Right atrium auricular region (tissue), 2 donors: ENCODE measurements around the gene TBC1D9B. TPM values are rescaled to one million over a fixed set of nuclear protein-coding genes. Genes with fewer than 3 reads are reported as not detected.

Experiments used
- DNase-seq: peaks from one replicate; pipeline ENCODE4 v3.0.0-alpha.2; 2019; ENCODE audit warnings: low spot score
- H3K27ac ChIP-seq, 2 donors: fragments of 200-600 bp; sonication (generic); 1 replicate in 1 of 2; 2 replicates in 1 of 2; pipeline ENCODE4 v1.5.1; 2016 to 2019
- H3K27me3 ChIP-seq, 2 donors: fragments of 200-600 bp; sonication (generic); one replicate each; pipeline versions ENCODE4 v1.5.1 to v1.6.0; 2017 to 2019
- H3K36me3 ChIP-seq: fragments of 200-600 bp; sonication (generic); one replicate; pipeline ENCODE4 v1.5.1; 2016
- H3K4me1 ChIP-seq, 2 donors: fragments of 200-600 bp; sonication (generic); one replicate each; pipeline versions ENCODE4 v1.5.1 to v1.6.0; 2017 to 2019
- H3K4me3 ChIP-seq, 2 donors: fragments of 200-600 bp; sonication (generic); 1 replicate in 1 of 2; 2 replicates in 1 of 2; pipeline ENCODE4 v1.5.1; 2017 to 2019; ENCODE audit warnings: mild to moderate bottlenecking in 1 of 2, moderate library complexity in 1 of 2
- H3K9me3 ChIP-seq, 2 donors: fragments of 200-600 bp; sonication (generic); one replicate each; pipeline ENCODE4 v1.5.1; 2019
- CTCF ChIP-seq, 2 donors: fragments of 200-600 bp; sonication (generic); IDR thresholded peaks; one replicate each; pipeline ENCODE4 v1.5.1; 2019; ENCODE audit warnings: antibody characterized with exemption in 2 of 2
- total RNA-seq, 2 donors: library from RNA; depleted of rRNA; stranded (reverse); fragments of >200 nt; gene quantifications; one replicate each; pipeline ENCODE4 v1.1.0, GENCODE V29; 2016

Gene TBC1D9B
- total RNA-seq, 2 donors from 2014 or later = 33.5 to 57.7 TPM

GRCh38 chr5:179878222-179879002, 29.3 kb downstream of the TBC1D9B start:
- H3K27ac ChIP-seq = no peak overlapping the region
- TF ChIP-seq CTCF (IDR thresholded peaks at IDR 0.05) = no peak

GRCh38 chr5:179876610-179876952, 31.1 kb downstream of the TBC1D9B start:
- Histone ChIP-seq H3K36me3 (peaks cover 55% of the 10 kb centered on the region), H3K27ac (no peak overlapping the region), H3K27me3 (no peaks in the 10 kb centered on the region), H3K4me3 (no peak overlapping the region), H3K9me3 (no peaks in the 10 kb centered on the region), H3K4me1 (no peaks in the 10 kb centered on the region)
- DNase-seq = no peak
- TF ChIP-seq CTCF (IDR thresholded peaks at IDR 0.05) = no peak

More at GRCh38 chr5:179878222-179879002, 29.3 kb downstream of the TBC1D9B start:
- no peaks in the 10 kb centered on the region for H3K4me1 ChIP-seq
- no peaks in the 10 kb centered on the region for H3K27me3 ChIP-seq
- H3K9me3 ChIP-seq = peaks cover 0 to 13% of the 10 kb centered on the region in 2 donors
- no peak for DNase-seq
- H3K36me3 ChIP-seq = peaks cover 48% of the 10 kb centered on the region
- H3K4me3 ChIP-seq = no peak overlapping the region

- Histone ChIP-seq H3K27ac (no peak overlapping the region), H3K36me3 (peaks cover 59% of the 10 kb centered on the region), H3K27me3 (no peaks in the 10 kb centered on the region), H3K4me1 (no peaks in the 10 kb centered on the region), H3K9me3 (no peaks in the 10 kb centered on the region), H3K4me3 (no peak overlapping the region)
- no peak for DNase-seq
- no peak for TF ChIP-seq CTCF (IDR thresholded peaks at IDR 0.05)
Measured at GRCh38 chr5:179875741-179876609, 31.7 kb downstream of the TBC1D9B start.

GRCh38 chr5:179874536-179875292, 33.0 kb downstream of the TBC1D9B start:
- no peak for TF ChIP-seq CTCF (IDR thresholded peaks at IDR 0.05)
- peaks cover 60% of the 10 kb centered on the region for H3K36me3 ChIP-seq

GRCh38 chr5:179874136-179874535, 33.6 kb downstream of the TBC1D9B start:
- no peak for DNase-seq
- Histone ChIP-seq H3K4me1 (peaks cover 0 to 11% of the 10 kb centered on the region in 2 donors), H3K9me3 (no peaks in the 10 kb centered on the region), H3K27ac (no peak overlapping the region), H3K27me3 (no peaks in the 10 kb centered on the region), H3K4me3 (no peak overlapping the region), H3K36me3 (peaks cover 59% of the 10 kb centered on the region)
- TF ChIP-seq CTCF (IDR thresholded peaks at IDR 0.05) = no peak

More at GRCh38 chr5:179874536-179875292, 33.0 kb downstream of the TBC1D9B start:
- Histone ChIP-seq H3K9me3 (no peaks in the 10 kb centered on the region), H3K4me3 (no peak overlapping the region), H3K27me3 (no peaks in the 10 kb centered on the region), H3K27ac (no peak overlapping the region), H3K4me1 (peaks cover 0 to 11% of the 10 kb centered on the region in 2 donors)
- no peak for DNase-seq
